Measurements from ENCODE around the gene CD6.
A peak's percentile ranks its signal among the peaks of the same experiment; 100 is the strongest.

Gene CD6

GRCh38 chr11:60985991-60986915 lies 14.8 kb downstream of the CD6 start:
- peak; percentile 36 for DNase-seq

- no peak for DNase-seq
These were observed 16.2 kb downstream of the CD6 start for GRCh38 chr11:60987577-60988277.

- no peak for DNase-seq
These were observed 17.2 kb downstream of the CD6 start for GRCh38 chr11:60988658-60989057.

- no peak for DNase-seq
These were observed 17.7 kb downstream of the CD6 start for GRCh38 chr11:60989093-60989650.

- no peak for DNase-seq
These were observed 20.0 kb downstream of the CD6 start for GRCh38 chr11:60991457-60991856.

GRCh38 chr11:60992842-60993409 lies 21.4 kb downstream of the CD6 start:
- no peak for DNase-seq

GRCh38 chr11:60993615-60994014 lies 22.1 kb downstream of the CD6 start:
- DNase-seq = no peak

GRCh38 chr11:60994541-60995080 lies 23.1 kb downstream of the CD6 start:
- DNase-seq = no peak

GRCh38 chr11:60995798-60996197 lies 24.3 kb downstream of the CD6 start:
- no peak for DNase-seq

GRCh38 chr11:60996381-60997138 lies 25.1 kb downstream of the CD6 start:
- no peak for DNase-seq

- no peak for DNase-seq
These were observed 28.9 kb downstream of the CD6 start for GRCh38 chr11:61000426-61000825.

GRCh38 chr11:61001931-61002330 lies 30.5 kb downstream of the CD6 start:
- no peak for DNase-seq

GRCh38 chr11:61002598-61002997 lies 31.1 kb downstream of the CD6 start:
- no peak for DNase-seq

GRCh38 chr11:61004180-61004611 lies 32.7 kb downstream of the CD6 start:
- DNase-seq = peak; percentile 88

- DNase-seq = peak; percentile 21
These were observed 33.3 kb downstream of the CD6 start for GRCh38 chr11:61004761-61005181.

- no peak for DNase-seq
These were observed 36.0 kb downstream of the CD6 start for GRCh38 chr11:61007383-61007955.

GRCh38 chr11:61007956-61008896 lies 36.7 kb downstream of the CD6 start:
- DNase-seq = no peak

- no peak for DNase-seq
These were observed 37.5 kb downstream of the CD6 start for GRCh38 chr11:61008971-61009370.

GRCh38 chr11:61009392-61010275 lies 38.2 kb downstream of the CD6 start:
- no peak for DNase-seq
